GM19043 (cell line): ENCODE data around the gene SRSF2.

Experiments used
- ATAC-seq: cut with Tn5 transposase; IDR thresholded peaks from one replicate; pipeline ENCODE4 v1.9.1; 2021; ENCODE audit warnings: low read depth; ENCODE audit not compliant: unreplicated experiment

The SRSF2 gene

GRCh38 chr17:76685366-76685765, 51.8 kb downstream of the SRSF2 start:
- no peak for ATAC-seq

GRCh38 chr17:76684756-76685155, 52.4 kb downstream of the SRSF2 start:
- ATAC-seq, result no peak
